Ammon's horn (tissue), 1 donor: ENCODE data around the gene WSB1.
"Not testable (repeated sequence)": the region's sequence is repeated elsewhere in the genome, so short reads cannot be mapped to it uniquely, and the experiment has no call there.

ENCODE experiments used
- DNase-seq: peaks from one replicate; pipeline ENCODE4 v3.0.0-alpha.2; 2016; ENCODE audit warnings: low spot score

The WSB1 gene

GRCh38 chr17:27279132-27279531, 14.8 kb upstream of the WSB1 start:
- not testable (repeated sequence) for DNase-seq

- no peak for DNase-seq
These were observed 13.4 kb upstream of the WSB1 start for GRCh38 chr17:27280527-27280926.

GRCh38 chr17:27281438-27281837, 12.5 kb upstream of the WSB1 start:
- no peak for DNase-seq

- DNase-seq: no peak
These were observed 11.8 kb upstream of the WSB1 start for GRCh38 chr17:27282054-27282551.

- DNase-seq: no peak
These were observed 10.9 kb upstream of the WSB1 start for GRCh38 chr17:27283060-27283459.

- no peak for DNase-seq
These were observed 10.2 kb upstream of the WSB1 start for GRCh38 chr17:27283751-27284150.

GRCh38 chr17:27284811-27285415, 9.0 kb upstream of the WSB1 start:
- no peak for DNase-seq

- DNase-seq: no peak
These were observed 8.4 kb upstream of the WSB1 start for GRCh38 chr17:27285516-27285915.

- DNase-seq: no peak
These were observed 5.7 kb upstream of the WSB1 start for GRCh38 chr17:27288183-27288582.

- no peak for DNase-seq
These were observed 4.1 kb upstream of the WSB1 start for GRCh38 chr17:27289856-27290255.

- DNase-seq: no peak
These were observed 2.9 kb upstream of the WSB1 start for GRCh38 chr17:27290916-27291598.

- DNase-seq: no peak
These were observed 486 bp upstream of the WSB1 start for GRCh38 chr17:27293359-27293897.

- DNase-seq: peak; percentile 64
These were observed 1.0 kb downstream of the WSB1 start for GRCh38 chr17:27294689-27295630.

GRCh38 chr17:27295945-27296344, 2.0 kb downstream of the WSB1 start:
- DNase-seq: no peak

- DNase-seq: no peak
These were observed 2.6 kb downstream of the WSB1 start for GRCh38 chr17:27296428-27296979.

GRCh38 chr17:27299384-27300049, 5.6 kb downstream of the WSB1 start:
- no peak for DNase-seq

GRCh38 chr17:27303734-27304133, 9.8 kb downstream of the WSB1 start:
- no peak for DNase-seq

- no peak for DNase-seq
These were observed 12.4 kb downstream of the WSB1 start for GRCh38 chr17:27306276-27306835.

GRCh38 chr17:27310565-27311110, 16.7 kb downstream of the WSB1 start:
- DNase-seq: no peak

- no peak for DNase-seq
These were observed 19.4 kb downstream of the WSB1 start for GRCh38 chr17:27313301-27313700.

- peak; percentile 64 for DNase-seq
These were observed 21.4 kb downstream of the WSB1 start for GRCh38 chr17:27315322-27315721.
